Measurements from ENCODE around the gene AKAP6. TPM values are rescaled to one million over a fixed set of nuclear protein-coding genes. Genes with fewer than 3 reads are reported as not detected.

Gene AKAP6
- total RNA-seq, 1 experiment from 2014 or later, result 2.3 TPM

DNA sequence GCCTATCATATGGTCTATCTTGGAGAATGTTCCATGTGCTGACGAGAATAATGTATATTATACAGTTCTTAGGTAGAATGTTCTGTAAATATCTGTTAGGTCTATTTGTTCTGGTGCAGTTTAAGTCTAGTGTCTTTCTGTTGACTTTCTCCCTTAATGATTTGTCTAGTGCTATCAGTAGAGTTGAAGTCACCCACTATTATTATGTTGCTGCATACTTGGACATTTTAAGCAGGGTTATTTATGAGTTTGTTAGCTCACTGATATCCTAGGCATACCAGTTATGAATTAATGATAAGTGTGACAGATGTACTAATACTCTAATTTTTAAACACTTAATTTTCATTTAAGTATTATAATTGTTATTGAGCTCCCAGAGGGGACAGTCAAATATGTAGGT is 292.5 kb downstream of the AKAP6 start:
- no peak for DNase-seq (ENCODE audit: unreplicated experiment)
- peaks cover 11% of the 10 kb centered on the region for H3K9me3 Mint-ChIP-seq (ENCODE audit: unreplicated experiment)
- BruUV-seq (replicated peaks), result no TSS peak
- TF ChIP-seq, protein P1, sequence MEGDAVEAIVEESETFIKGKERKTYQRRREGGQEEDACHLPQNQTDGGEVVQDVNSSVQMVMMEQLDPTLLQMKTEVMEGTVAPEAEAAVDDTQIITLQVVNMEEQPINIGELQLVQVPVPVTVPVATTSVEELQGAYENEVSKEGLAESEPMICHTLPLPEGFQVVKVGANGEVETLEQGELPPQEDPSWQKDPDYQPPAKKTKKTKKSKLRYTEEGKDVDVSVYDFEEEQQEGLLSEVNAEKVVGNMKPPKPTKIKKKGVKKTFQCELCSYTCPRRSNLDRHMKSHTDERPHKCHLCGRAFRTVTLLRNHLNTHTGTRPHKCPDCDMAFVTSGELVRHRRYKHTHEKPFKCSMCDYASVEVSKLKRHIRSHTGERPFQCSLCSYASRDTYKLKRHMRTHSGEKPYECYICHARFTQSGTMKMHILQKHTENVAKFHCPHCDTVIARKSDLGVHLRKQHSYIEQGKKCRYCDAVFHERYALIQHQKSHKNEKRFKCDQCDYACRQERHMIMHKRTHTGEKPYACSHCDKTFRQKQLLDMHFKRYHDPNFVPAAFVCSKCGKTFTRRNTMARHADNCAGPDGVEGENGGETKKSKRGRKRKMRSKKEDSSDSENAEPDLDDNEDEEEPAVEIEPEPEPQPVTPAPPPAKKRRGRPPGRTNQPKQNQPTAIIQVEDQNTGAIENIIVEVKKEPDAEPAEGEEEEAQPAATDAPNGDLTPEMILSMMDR (IDR thresholded peaks at IDR 0.05; ENCODE audit: unreplicated experiment), result no peak
- H3K36me3 Mint-ChIP-seq (ENCODE audit: insufficient read depth, unreplicated experiment), result no peaks in the 10 kb centered on the region
- no peaks in the 10 kb centered on the region for H3K27me3 Mint-ChIP-seq (ENCODE audit: insufficient read depth, unreplicated experiment)
- intact Hi-C loops (cut with micrococcal nuclease), result no loop called here
- no peak overlapping the region for H3K27ac Mint-ChIP-seq (ENCODE audit: low read depth, unreplicated experiment)
- H3K4me1 Mint-ChIP-seq (ENCODE audit: insufficient read depth, unreplicated experiment), result peaks cover 14% of the 10 kb centered on the region
- POLR2A ChIA-PET, result interaction anchor here (0.7 kb wide), 1 partner anchor 453 kb away, joined by 3 read pairs; no protein-coding TSS in a partner anchor
- no peak overlapping the region for H3K4me3 Mint-ChIP-seq (ENCODE audit: unreplicated experiment)
- CTCF ChIA-PET, result interaction anchor here (0.6 kb wide), 1 partner anchor 505 kb away, joined by 3 read pairs; no protein-coding TSS in a partner anchor

DNA sequence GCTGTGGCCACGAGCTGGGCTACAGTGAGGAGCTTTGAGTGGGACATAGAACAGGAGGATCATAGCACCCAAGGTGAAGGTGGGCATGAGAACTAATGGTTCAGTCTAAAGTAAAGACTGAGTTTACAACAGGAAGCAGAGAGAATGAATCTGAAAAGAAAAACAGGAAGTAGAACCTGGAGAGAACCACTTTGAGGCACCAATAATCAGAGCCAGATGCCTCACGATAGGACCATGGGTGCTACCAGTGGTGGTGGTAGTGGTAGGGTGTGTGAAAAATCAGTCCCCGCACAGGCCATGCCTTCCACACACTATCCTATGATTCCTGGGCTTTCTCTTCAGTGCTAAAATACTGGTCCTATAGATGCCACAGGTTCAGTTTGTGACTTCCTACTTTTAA is 293.6 kb downstream of the AKAP6 start:
- no peak overlapping the region for H3K27ac Mint-ChIP-seq (ENCODE audit: low read depth, unreplicated experiment)
- ChIA-PET CTCF (interaction anchor here (0.5 to 1.1 kb wide), 2 partner anchors 30 to 36 kb away, joined by 3 to 4 read pairs; no protein-coding TSS in a partner anchor), POLR2A (no interaction called here)
- peaks cover 8% of the 10 kb centered on the region for H3K9me3 Mint-ChIP-seq (ENCODE audit: unreplicated experiment)
- intact Hi-C loops (cut with micrococcal nuclease), result no loop called here
- H3K36me3 Mint-ChIP-seq (ENCODE audit: insufficient read depth, unreplicated experiment), result no peaks in the 10 kb centered on the region
- no peaks in the 10 kb centered on the region for H3K27me3 Mint-ChIP-seq (ENCODE audit: insufficient read depth, unreplicated experiment)
- peaks cover 14% of the 10 kb centered on the region for H3K4me1 Mint-ChIP-seq (ENCODE audit: insufficient read depth, unreplicated experiment)
- H3K4me3 Mint-ChIP-seq (ENCODE audit: unreplicated experiment), result no peak overlapping the region
- TF ChIP-seq, protein P1 (IDR thresholded peaks at IDR 0.05; ENCODE audit: unreplicated experiment), result no peak
- no peak for DNase-seq (ENCODE audit: unreplicated experiment)
- BruUV-seq (replicated peaks), result no TSS peak

DNA sequence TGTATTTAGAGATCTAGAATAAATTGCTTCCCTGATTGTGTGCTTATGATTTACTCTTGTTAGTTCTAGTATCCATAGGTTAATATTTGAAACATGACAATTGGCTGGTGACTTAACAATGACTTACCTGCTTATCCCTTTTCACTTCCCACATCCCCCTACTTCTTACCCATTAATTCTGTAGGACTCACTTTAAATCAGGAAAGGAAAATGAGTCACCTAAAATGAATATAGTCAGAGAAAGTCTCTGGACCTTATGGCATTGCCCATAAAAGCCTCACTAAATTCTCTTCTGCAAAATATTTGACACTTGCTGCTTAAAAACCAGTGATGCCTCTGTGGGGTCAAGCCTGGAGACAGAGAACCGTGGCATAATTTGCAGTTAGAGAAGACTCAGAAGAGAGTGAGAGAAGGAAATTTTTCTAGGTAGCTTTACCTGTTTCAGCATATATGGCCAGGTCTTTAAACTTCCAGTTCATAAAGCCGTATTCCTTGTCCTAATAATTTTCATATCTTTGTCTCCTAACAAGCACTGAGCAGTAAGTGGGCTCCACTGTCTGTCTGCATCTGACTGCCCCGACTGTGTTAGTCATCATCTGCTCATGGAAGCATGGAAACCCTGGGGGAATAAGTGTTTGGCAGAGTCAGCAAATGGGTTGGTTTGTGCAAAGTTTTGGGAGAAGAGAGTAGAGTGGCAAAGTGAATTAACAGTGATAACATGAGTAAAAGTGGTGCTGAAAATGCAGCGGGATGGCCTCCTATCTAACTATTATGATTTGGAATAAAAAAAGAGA is 294.4 kb downstream of the AKAP6 start:
- DNase-seq (ENCODE audit: unreplicated experiment), result peak; percentile 71
- Mint-ChIP-seq H3K4me3 (ENCODE audit: unreplicated experiment) (no peak overlapping the region), H3K36me3 (ENCODE audit: insufficient read depth, unreplicated experiment) (no peaks in the 10 kb centered on the region), H3K4me1 (ENCODE audit: insufficient read depth, unreplicated experiment) (peaks cover 14% of the 10 kb centered on the region), H3K27me3 (ENCODE audit: insufficient read depth, unreplicated experiment) (no peaks in the 10 kb centered on the region), H3K9me3 (ENCODE audit: unreplicated experiment) (peaks cover 8% of the 10 kb centered on the region), H3K27ac (ENCODE audit: low read depth, unreplicated experiment) (no peak overlapping the region)
- intact Hi-C loops (cut with micrococcal nuclease), result no loop called here
- ChIA-PET POLR2A (no interaction called here), CTCF (interaction anchor here (0.5 kb wide), 1 partner anchor 31 kb away, joined by 4 read pairs; no protein-coding TSS in a partner anchor)
- no TSS peak for BruUV-seq (replicated peaks)
- TF ChIP-seq, protein P1 (IDR thresholded peaks at IDR 0.05; ENCODE audit: unreplicated experiment), result no peak

DNA sequence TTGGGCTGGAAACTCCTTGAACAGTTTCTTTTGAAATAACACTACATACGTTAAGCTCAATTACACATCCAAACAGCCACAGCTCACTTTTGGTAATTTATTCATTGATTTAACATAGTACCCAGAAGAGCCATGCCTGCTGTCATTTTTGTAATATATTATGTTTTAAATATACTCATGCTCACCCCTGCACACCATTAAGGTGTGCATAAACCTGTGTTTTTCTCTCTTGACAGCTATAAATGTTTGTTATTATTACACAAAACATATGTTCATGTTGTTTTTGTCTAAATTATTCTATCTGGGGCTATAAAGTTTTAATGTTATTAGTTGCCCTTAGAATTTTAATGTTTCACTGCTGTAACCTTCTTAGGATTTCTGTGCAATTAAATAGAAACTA is 296.1 kb downstream of the AKAP6 start:
- ChIA-PET POLR2A (interaction anchor here (0.8 kb wide), 1 partner anchor 9 kb away, joined by 3 read pairs; no protein-coding TSS in a partner anchor), CTCF (interaction anchor here (0.8 kb wide), 1 partner anchor 37 kb away, joined by 4 read pairs; no protein-coding TSS in a partner anchor)
- no peak for DNase-seq (ENCODE audit: unreplicated experiment)
- BruUV-seq (replicated peaks), result no TSS peak
- peaks cover 14% of the 10 kb centered on the region for H3K4me1 Mint-ChIP-seq (ENCODE audit: insufficient read depth, unreplicated experiment)
- intact Hi-C loops (cut with micrococcal nuclease), result no loop called here
- TF ChIP-seq, protein P1 (IDR thresholded peaks at IDR 0.05; ENCODE audit: unreplicated experiment), result no peak
- no peak overlapping the region for H3K4me3 Mint-ChIP-seq (ENCODE audit: unreplicated experiment)
- H3K36me3 Mint-ChIP-seq (ENCODE audit: insufficient read depth, unreplicated experiment), result no peaks in the 10 kb centered on the region
- H3K27me3 Mint-ChIP-seq (ENCODE audit: insufficient read depth, unreplicated experiment), result no peaks in the 10 kb centered on the region
- H3K9me3 Mint-ChIP-seq (ENCODE audit: unreplicated experiment), result peaks cover 8% of the 10 kb centered on the region
- H3K27ac Mint-ChIP-seq (ENCODE audit: low read depth, unreplicated experiment), result no peak overlapping the region
